SIG-M5 treated with dmso at 0.1 percent for 504 hours (cell line): ENCODE results near the gene SGCA.

Experiments
- DNase-seq: peaks from one replicate; lab custom pipeline; 2025; ENCODE audit not compliant: unreplicated experiment; lab: John Stamatoyannopoulos, UW

The SGCA gene

GRCh38 chr17:50149091-50149416 is 16.8 kb upstream of the SGCA start:
- no peak for DNase-seq

GRCh38 chr17:50149417-50150353 is 16.1 kb upstream of the SGCA start:
- peak; percentile 45 for DNase-seq

- no peak for DNase-seq
Measured at GRCh38 chr17:50150354-50151040, 15.3 kb upstream of the SGCA start, which contains the start of gene PPP1R9B. Gene PPP1R9B (minus strand): TSS chr17:50150677. CDS start chr17:50150513, 164 bp downstream.

- DNase-seq: peak; percentile 92
Measured at GRCh38 chr17:50151041-50151936, 14.5 kb upstream of the SGCA start.

- DNase-seq: peak; percentile 90
Measured at GRCh38 chr17:50151937-50152547, 13.8 kb upstream of the SGCA start.

- no peak for DNase-seq
Measured at GRCh38 chr17:50152736-50153135, 13.1 kb upstream of the SGCA start.

- no peak for DNase-seq
Measured at GRCh38 chr17:50153650-50154575, 11.9 kb upstream of the SGCA start.

- no peak for DNase-seq
Measured at GRCh38 chr17:50154604-50155003, 11.2 kb upstream of the SGCA start.

GRCh38 chr17:50155115-50155819 is 10.5 kb upstream of the SGCA start:
- DNase-seq: peak; percentile 85

- DNase-seq: no peak
Measured at GRCh38 chr17:50157891-50158290, 7.9 kb upstream of the SGCA start.

GRCh38 chr17:50161023-50161910 is 4.5 kb upstream of the SGCA start:
- DNase-seq: peak; percentile 81

GRCh38 chr17:50161911-50162288 is 3.9 kb upstream of the SGCA start:
- DNase-seq: no peak

- no peak for DNase-seq
Measured at GRCh38 chr17:50162466-50163254, 3.1 kb upstream of the SGCA start.

GRCh38 chr17:50163843-50164696 is 1.7 kb upstream of the SGCA start:
- DNase-seq: no peak

- no peak for DNase-seq
Measured at GRCh38 chr17:50164697-50164988, 1.2 kb upstream of the SGCA start.

GRCh38 chr17:50165066-50165465 is 739 bp upstream of the SGCA start:
- DNase-seq: no peak

- DNase-seq: no peak
Measured at GRCh38 chr17:50165466-50165865, 339 bp upstream of the SGCA start.
